HG03103 (cell line): ENCODE data around the gene ADSS1.

Experiments
- ATAC-seq: cut with Tn5 transposase; IDR thresholded peaks from one replicate; pipeline ENCODE4 v1.9.1; 2021; ENCODE audit warnings: low read depth; ENCODE audit not compliant: unreplicated experiment

The ADSS1 gene

GRCh38 chr14:104723651-104724406 is at the start of gene ADSS1:
ADSS1 (plus strand) TSS chr14:104724229; CDS start chr14:104724271, 42 bp downstream.
- ATAC-seq = peak; percentile 43

DNA sequence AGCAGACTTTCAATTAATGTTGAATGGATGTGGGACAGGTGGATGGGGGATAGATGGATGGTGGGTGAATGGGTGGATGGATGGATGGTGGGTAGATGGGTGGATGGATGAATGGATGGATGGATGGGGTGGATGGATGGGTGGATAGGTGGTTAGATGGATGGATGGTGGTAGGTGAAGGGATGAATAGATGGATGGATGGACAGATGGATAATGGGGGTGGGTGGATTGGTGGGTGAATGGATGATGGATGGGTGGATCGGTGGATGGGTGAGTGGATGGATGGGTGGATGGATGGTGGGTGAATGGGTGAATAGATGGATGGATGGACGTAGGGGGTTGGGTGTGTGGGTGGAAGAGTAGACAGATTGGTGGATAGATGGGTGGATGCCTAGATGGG is 48.6 kb upstream of the ADSS1 start:
- ATAC-seq = no peak

DNA sequence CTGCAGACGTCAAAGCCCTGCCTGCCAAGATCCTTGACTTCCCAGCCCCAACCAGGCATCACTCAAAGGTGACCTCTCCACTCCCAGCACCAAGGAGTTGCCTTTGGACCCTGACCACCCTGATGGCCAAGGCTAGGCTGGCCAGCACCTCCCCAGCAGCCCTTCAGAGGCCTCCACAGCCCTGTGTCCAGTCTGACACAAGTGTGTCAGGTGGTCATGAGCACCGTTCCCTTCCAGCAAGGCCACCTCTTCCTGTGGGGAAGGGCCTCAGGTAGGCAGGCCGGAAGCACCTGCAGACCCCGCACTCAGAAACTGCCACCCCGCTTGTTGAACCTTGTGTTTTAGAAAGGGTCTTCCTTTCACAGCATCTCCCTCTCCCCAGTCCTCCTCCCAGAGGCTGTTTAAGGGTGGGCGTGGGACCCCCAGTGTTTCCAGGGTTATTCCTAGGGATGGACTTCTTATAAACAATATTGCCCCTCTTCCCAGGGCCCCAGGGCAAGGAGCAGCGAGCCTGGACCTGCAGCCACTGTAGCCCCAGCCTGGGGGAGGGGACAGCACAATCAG is 47.8 kb upstream of the ADSS1 start:
- no peak for ATAC-seq

GRCh38 chr14:104676694-104677511 is 47.1 kb upstream of the ADSS1 start:
- ATAC-seq = no peak

DNA sequence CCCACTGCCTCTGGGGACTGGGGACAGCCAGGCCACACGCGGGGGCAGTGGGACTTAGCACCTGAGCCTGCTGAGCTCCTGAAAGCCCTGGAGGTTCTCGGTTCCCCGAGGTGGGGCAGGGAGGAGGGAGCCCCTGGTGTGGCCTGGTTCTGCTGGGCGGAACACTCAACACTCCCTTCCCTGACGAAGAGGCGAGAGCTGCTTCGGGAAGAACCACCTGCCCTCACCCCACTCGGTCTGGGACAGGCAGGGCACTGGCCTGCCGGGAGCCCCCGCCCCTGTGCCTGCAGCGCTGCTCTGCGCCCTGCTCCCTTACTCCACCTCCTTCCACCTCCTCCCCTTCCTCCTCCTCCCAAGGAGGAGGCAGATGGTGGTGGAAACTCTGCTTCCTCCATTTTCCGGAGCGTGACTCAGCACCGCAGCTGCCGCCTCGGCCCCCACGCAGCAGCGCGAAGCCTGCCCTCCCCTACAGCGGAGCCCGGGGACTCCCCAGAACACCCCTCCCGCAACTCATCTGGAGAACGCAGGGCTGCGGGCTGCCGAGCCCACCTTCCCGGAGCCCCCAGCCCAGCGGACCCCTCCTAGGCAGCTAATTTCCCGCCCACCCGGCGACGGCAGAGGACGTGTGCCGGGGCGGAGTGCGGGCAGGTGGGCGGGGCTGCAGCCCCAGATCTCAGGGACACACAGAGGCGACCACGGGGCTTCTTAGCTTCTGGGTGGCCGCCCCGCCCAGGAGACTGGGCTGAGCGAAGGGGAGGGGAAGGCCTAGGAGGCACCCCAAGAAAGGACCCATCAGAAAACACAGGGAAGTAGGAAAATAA is 46.3 kb upstream of the ADSS1 start:
- ATAC-seq = no peak

- ATAC-seq = no peak
Measured at GRCh38 chr14:104678346-104678745, 45.7 kb upstream of the ADSS1 start.

GRCh38 chr14:104678901-104679705 is 44.9 kb upstream of the ADSS1 start:
- ATAC-seq = no peak

DNA sequence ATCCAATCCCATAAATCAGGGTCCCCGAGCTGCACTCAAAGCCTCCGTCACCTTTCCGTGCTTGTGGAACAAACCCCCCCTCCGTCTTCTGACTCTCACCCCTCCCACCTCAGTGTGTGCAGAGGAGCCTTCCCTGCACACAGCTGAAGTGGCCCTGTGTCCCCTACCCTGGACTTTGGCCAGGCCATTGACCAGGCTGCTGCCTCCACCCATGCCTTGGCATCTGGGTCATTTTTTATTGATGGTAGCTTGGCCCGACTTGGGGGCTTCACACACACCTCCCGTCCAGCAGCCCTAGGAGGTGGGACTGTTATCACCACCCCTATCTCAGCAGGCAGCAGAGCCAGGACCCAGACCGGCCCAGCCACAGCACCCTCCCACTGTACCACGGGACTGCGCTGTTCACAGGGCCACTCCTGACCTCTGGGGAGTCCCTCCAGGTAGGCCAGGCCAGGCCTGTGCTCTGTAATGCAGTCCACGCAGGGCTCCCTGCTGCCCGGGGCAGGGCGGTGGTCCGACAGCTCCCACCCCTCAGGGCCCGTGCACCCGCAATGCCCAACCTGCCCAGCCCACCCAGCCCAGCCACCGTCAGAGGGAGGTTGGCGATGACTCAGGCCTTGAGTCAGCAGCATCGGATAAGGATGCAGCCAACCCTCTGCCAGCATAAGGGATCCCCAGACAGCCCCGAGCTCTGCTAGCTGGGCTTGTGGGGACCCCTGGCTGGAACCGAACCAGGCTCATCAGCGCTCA is 43.8 kb upstream of the ADSS1 start:
- no peak for ATAC-seq

DNA sequence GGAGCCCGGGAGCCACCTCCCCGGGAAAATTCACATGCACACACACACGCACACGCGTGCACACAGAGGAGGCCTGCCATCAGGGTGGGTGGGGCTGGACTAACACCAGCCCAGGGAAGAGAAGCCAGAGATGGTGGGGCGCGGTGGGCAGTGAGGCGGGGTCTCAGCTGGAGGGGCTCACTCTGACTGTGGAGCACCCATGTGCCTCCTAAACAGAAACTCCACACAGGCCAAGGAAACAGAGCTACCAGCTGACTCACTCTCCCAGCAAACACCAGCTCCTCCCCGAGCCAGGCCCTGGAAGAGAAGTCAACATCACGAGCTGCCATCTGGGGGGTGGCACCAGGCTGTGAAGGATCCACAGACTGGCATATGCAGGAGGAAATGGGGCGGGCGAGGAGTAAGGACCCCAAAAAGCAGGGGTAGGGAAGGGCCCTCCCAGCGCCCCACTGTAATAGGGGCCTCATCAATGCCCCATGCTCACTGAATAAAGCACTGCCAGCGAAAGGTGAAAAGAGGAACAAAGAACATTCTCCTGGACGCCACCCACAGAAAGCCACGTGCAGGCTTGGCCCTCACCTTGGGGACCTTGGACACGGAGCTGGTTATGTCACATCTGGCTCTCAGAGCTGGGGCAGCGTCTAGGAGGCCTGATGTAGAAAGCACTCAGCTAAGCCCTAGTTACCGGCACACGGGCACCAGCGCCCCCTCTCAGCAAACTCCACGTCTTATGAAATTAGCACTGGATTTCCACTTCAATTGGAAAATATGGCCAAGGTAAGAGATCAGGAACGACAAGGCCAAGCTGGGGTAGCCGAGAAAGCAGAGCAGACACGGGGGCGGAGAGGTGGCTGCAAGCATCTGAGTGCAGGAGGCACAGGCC is 43.0 kb upstream of the ADSS1 start:
- ATAC-seq = peak; percentile 43

- ATAC-seq = no peak
Measured at GRCh38 chr14:104681689-104682074, 42.3 kb upstream of the ADSS1 start.

GRCh38 chr14:104682107-104682593 is 41.9 kb upstream of the ADSS1 start:
- ATAC-seq = no peak

- no peak for ATAC-seq
Measured at GRCh38 chr14:104683653-104684448, 40.2 kb upstream of the ADSS1 start.

- no peak for ATAC-seq
Measured at GRCh38 chr14:104684449-104684821, 39.6 kb upstream of the ADSS1 start.

DNA sequence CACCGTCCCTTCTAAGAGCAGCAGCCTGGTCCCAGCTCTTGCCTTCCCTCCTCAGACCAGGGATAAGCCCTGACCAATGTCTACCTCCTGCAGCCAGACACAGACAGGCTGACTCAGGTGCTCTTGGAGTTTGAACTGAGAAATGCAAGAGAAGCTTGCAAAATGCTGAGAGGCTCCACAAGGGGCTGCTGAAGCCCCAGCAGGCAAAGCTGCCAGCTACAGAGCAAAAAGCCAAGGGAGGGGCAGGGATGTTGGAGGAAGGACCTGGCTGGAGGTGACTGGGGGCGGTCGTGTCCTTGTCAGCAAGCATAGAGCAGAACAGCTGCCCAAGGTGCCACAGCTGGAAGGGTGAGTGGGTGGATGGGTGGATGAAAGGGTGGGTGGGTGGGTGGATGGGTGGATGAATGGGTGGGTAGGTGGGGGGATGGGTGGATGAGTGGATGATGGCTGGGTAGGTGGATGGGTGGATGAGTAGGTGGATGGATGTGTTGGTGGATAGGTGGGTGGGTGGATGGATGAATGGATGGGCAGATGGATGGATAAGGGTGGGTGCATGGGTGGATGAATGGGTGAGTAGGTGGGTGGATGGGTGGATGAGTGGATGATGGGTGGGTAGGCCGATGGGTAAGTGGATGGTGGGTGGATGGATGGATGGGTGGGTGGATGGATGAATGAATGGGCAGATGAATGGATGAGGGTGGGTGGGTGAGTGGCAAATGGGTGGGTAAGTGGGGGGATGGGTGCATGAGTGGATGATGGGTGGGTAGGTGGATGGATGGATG is 38.6 kb upstream of the ADSS1 start:
- no peak for ATAC-seq

DNA sequence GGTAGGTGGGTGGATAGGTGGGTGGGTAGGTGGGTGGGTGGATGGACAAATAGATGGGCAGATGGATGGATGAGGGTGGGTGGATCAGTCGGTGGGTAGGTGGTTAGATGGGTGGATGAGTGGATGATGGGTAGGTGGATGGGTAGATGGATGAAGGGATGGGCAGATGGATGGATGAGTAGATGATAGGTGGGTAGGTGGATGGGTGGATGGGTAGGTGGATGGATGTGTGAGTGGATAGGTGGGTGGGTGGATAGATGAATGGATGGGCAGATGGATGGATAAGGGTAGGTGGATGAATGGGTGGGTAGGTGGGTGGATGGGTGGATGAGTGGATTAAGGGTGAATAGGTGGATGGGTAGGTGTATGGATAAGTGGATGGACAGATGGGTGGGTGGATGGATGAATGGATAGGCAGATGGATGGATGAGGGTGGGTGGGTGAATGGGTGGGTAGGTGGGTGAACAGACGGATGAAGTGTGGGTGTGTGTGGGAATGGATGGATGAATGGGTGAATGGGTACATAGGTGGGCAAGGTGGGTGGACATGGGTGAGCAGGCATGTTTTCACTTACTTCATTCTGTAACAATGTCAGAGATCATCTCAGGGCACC is 37.9 kb upstream of the ADSS1 start:
- no peak for ATAC-seq
